Inferior parietal cortex (tissue), 1 donor: ENCODE data around the gene CCDC33.

ENCODE experiments used
- DNase-seq: peaks from one replicate; pipeline ENCODE4 v3.0.0-alpha.2; 2016; ENCODE audit errors: extremely low spot score

The CCDC33 gene

GRCh38 chr15:74258456-74259291 lies 22.5 kb downstream of the CCDC33 start:
- no peak for DNase-seq

GRCh38 chr15:74259292-74259648 lies 23.1 kb downstream of the CCDC33 start:
- no peak for DNase-seq

GRCh38 chr15:74259821-74260607 lies 23.9 kb downstream of the CCDC33 start:
- no peak for DNase-seq

GRCh38 chr15:74261041-74261440 lies 24.9 kb downstream of the CCDC33 start:
- DNase-seq, result no peak

- no peak for DNase-seq
Measured at GRCh38 chr15:74261685-74262084, 25.6 kb downstream of the CCDC33 start.

GRCh38 chr15:74262151-74262550 lies 26.0 kb downstream of the CCDC33 start:
- no peak for DNase-seq

- no peak for DNase-seq
Measured at GRCh38 chr15:74262625-74263024, 26.5 kb downstream of the CCDC33 start.

- no peak for DNase-seq
Measured at GRCh38 chr15:74263466-74263865, 27.3 kb downstream of the CCDC33 start.

GRCh38 chr15:74264081-74264501 lies 28.0 kb downstream of the CCDC33 start:
- no peak for DNase-seq

GRCh38 chr15:74265046-74265639 lies 29.0 kb downstream of the CCDC33 start:
- DNase-seq, result no peak

- no peak for DNase-seq
Measured at GRCh38 chr15:74268020-74268419, 31.9 kb downstream of the CCDC33 start.

GRCh38 chr15:74269362-74270035 lies 33.4 kb downstream of the CCDC33 start:
- no peak for DNase-seq

GRCh38 chr15:74270155-74270554 lies 34.0 kb downstream of the CCDC33 start:
- DNase-seq, result no peak

- no peak for DNase-seq
Measured at GRCh38 chr15:74270854-74271520, 34.9 kb downstream of the CCDC33 start.

- no peak for DNase-seq
Measured at GRCh38 chr15:74272812-74273211, 36.7 kb downstream of the CCDC33 start.

- DNase-seq, result no peak
Measured at GRCh38 chr15:74274470-74275038, 38.4 kb downstream of the CCDC33 start.

GRCh38 chr15:74275957-74276356 lies 39.8 kb downstream of the CCDC33 start:
- no peak for DNase-seq

- no peak for DNase-seq
Measured at GRCh38 chr15:74276560-74276959, 40.4 kb downstream of the CCDC33 start.

GRCh38 chr15:74277242-74277810 lies 41.2 kb downstream of the CCDC33 start:
- no peak for DNase-seq

GRCh38 chr15:74278207-74278606 lies 42.1 kb downstream of the CCDC33 start:
- no peak for DNase-seq
